MM.1S (cell line): Measurements from ENCODE around the gene EVA1C.

Source experiments
- CTCF ChIP-seq: fragments of 300-600 bp; sonication (generic); IDR thresholded peaks from 2 replicates; pipeline ENCODE4 v1.5.1; 2016; ENCODE audit warnings: antibody characterized with exemption, low read length, mixed read lengths
- EZH2 ChIP-seq: fragments of 300-600 bp; sonication (generic); optimal IDR thresholded peaks from 2 replicates; pipeline ENCODE3; 2017; ENCODE audit warnings: low read depth, mild to moderate bottlenecking, antibody characterized with exemption, low read length, mixed read lengths

GRCh38 chr21:32457962-32458361, 45.5 kb downstream of the EVA1C start:
- TF ChIP-seq CTCF (no peak), EZH2 (no peak)
